SU-DHL-6 (cell line): ENCODE measurements around the gene SCYL1.

Experiments used
- H2AFZ ChIP-seq: fragments of 200-600 bp; sonication (generic); 2 replicates; pipeline ENCODE4 v1.6.1; 2014; ENCODE audit warnings: low read depth, mild to moderate bottlenecking, moderate library complexity, mixed read lengths, antibody characterized with exemption, low read length; ENCODE audit not compliant: severe bottlenecking
- H3F3A ChIP-seq: fragments of 200-600 bp; shearing (Covaris generic); 2 replicates; pipeline ENCODE4 v1.6.0; 2016; ENCODE audit warnings: antibody characterized with exemption, mild to moderate bottlenecking; ENCODE audit not compliant: insufficient read depth
- H3K27ac ChIP-seq: fragments of 200-600 bp; sonication (generic); 2 replicates; pipeline ENCODE4 v1.5.1; 2016; ENCODE audit warnings: low read depth, mild to moderate bottlenecking, low read length, moderate library complexity, mixed read lengths
- H3K27me3 ChIP-seq: fragments of 200-600 bp; sonication (generic), shearing (Covaris generic); 2 replicates; pipeline ENCODE4 v1.6.0; 2014; ENCODE audit warnings: mild to moderate bottlenecking, low read length
- H3K36me3 ChIP-seq: fragments of 200-600 bp; sonication (generic); 2 replicates; pipeline ENCODE4 v1.6.1; 2014; ENCODE audit warnings: mild to moderate bottlenecking, low read length, mixed read lengths
- H3K4me2 ChIP-seq: fragments of 300-600, 200-600 bp; shearing (Covaris generic), sonication (generic); 2 replicates; pipeline ENCODE4 v1.6.0; 2014; ENCODE audit warnings: low read length, low read depth, mild to moderate bottlenecking; ENCODE audit not compliant: poor library complexity, severe bottlenecking
- H3K4me3 ChIP-seq: fragments of 200-600 bp; sonication (generic); 2 replicates; pipeline ENCODE4 v1.5.1; 2014; ENCODE audit warnings: antibody characterized with exemption, low read length, mild to moderate bottlenecking, mixed read lengths; ENCODE audit not compliant: insufficient read depth, poor library complexity, severe bottlenecking
- H3K79me2 ChIP-seq: fragments of 200-600 bp; sonication (generic); 2 replicates; pipeline ENCODE4 v1.6.1; 2014; ENCODE audit warnings: mild to moderate bottlenecking, low read length, moderate library complexity; ENCODE audit not compliant: insufficient read depth
- H3K9ac ChIP-seq: fragments of 200-600 bp; sonication (generic); 2 replicates; pipeline ENCODE4 v1.7.0; 2014; ENCODE audit warnings: mild to moderate bottlenecking, low read length
- H3K9me2 ChIP-seq: fragments of 200-600 bp; sonication (generic); replicated peaks from 2 replicates; pipeline ENCODE4 v1.6.1; 2014; ENCODE audit warnings: low read length; ENCODE audit not compliant: insufficient read depth
- H3K9me3 ChIP-seq: fragments of 200-600 bp; sonication (generic); 2 replicates; pipeline ENCODE4 v1.6.1; 2014; ENCODE audit warnings: low read length, mixed read lengths; ENCODE audit not compliant: insufficient read depth
- H4K20me1 ChIP-seq: fragments of 200-600 bp; sonication (generic); 2 replicates; pipeline ENCODE4 v1.6.1; 2014; ENCODE audit warnings: low read depth, mild to moderate bottlenecking, antibody characterized with exemption, low read length, moderate library complexity, mixed read lengths
- CTCF ChIP-seq: fragments of 200-600 bp; sonication (generic); IDR thresholded peaks from one replicate; pipeline ENCODE4 v1.5.1; 2017; ENCODE audit warnings: antibody characterized with exemption, mild to moderate bottlenecking, low read length, moderate library complexity; ENCODE audit not compliant: insufficient read depth, poor library complexity, severe bottlenecking
- EZH2phosphoT487 ChIP-seq: fragments of 200-600 bp; sonication (generic), shearing (Covaris generic); conservative IDR thresholded peaks from 2 replicates; pipeline ENCODE4 v1.6.1; 2018; ENCODE audit warnings: mild to moderate bottlenecking, antibody characterized with exemption, low read length, moderate library complexity, mixed read lengths

The SCYL1 gene

GRCh38 chr11:65580031-65580692, 55.3 kb downstream of the SCYL1 start:
- no peak overlapping the region for H3K27ac ChIP-seq
- H2AFZ ChIP-seq: no peak overlapping the region
- no peak for TF ChIP-seq EZH2phosphoT487
- no peak for TF ChIP-seq CTCF
- H3K4me2 ChIP-seq: no peak overlapping the region
- H3K9me3 ChIP-seq: no peaks in the 10 kb centered on the region
- H3K4me3 ChIP-seq: no peak overlapping the region
- no peaks in the 10 kb centered on the region for H3K9me2 ChIP-seq
- no peaks in the 10 kb centered on the region for H4K20me1 ChIP-seq
- no peaks in the 10 kb centered on the region for H3K79me2 ChIP-seq
- no peaks in the 10 kb centered on the region for H3K36me3 ChIP-seq
- no peaks in the 10 kb centered on the region for H3K27me3 ChIP-seq
- peaks cover 5% of the 10 kb centered on the region for H3F3A ChIP-seq
- H3K9ac ChIP-seq: no peak overlapping the region

- no peaks in the 10 kb centered on the region for H3K9me3 ChIP-seq
- no peak overlapping the region for H3K27ac ChIP-seq
- no peak overlapping the region for H3K4me2 ChIP-seq
- no peak overlapping the region for H3K4me3 ChIP-seq
- H3F3A ChIP-seq: no peaks in the 10 kb centered on the region
- H3K27me3 ChIP-seq: no peaks in the 10 kb centered on the region
- TF ChIP-seq CTCF (no peak), EZH2phosphoT487 (no peak)
- H3K79me2 ChIP-seq: no peaks in the 10 kb centered on the region
- H4K20me1 ChIP-seq: no peaks in the 10 kb centered on the region
- no peaks in the 10 kb centered on the region for H3K9me2 ChIP-seq
- no peak overlapping the region for H2AFZ ChIP-seq
- no peak overlapping the region for H3K9ac ChIP-seq
- H3K36me3 ChIP-seq: no peaks in the 10 kb centered on the region
Measured at GRCh38 chr11:65580756-65581155, 55.9 kb downstream of the SCYL1 start.

GRCh38 chr11:65581928-65582327, 57.0 kb downstream of the SCYL1 start:
- H3K4me2 ChIP-seq: no peak overlapping the region
- no peak overlapping the region for H2AFZ ChIP-seq
- no peak for TF ChIP-seq EZH2phosphoT487
- no peak for TF ChIP-seq CTCF
- H3K36me3 ChIP-seq: no peaks in the 10 kb centered on the region
- H3K27ac ChIP-seq: no peak overlapping the region
- no peak overlapping the region for H3K9ac ChIP-seq
- no peaks in the 10 kb centered on the region for H3K79me2 ChIP-seq
- no peaks in the 10 kb centered on the region for H3K9me3 ChIP-seq
- H3K27me3 ChIP-seq: no peaks in the 10 kb centered on the region
- H4K20me1 ChIP-seq: no peaks in the 10 kb centered on the region
- no peak overlapping the region for H3K4me3 ChIP-seq
- no peaks in the 10 kb centered on the region for H3K9me2 ChIP-seq
- no peaks in the 10 kb centered on the region for H3F3A ChIP-seq
